Measurements from ENCODE around the gene SMG5.
A peak's percentile ranks its signal among the peaks of the same experiment; 100 is the strongest.

Gene SMG5

GRCh38 chr1:156253634-156254033 lies 29.0 kb downstream of the SMG5 start:
- H3K9me3 ChIP-seq (ENCODE audit: severe bottlenecking), result no peaks in the 10 kb centered on the region
- peaks cover 96% of the 10 kb centered on the region for H3K36me3 ChIP-seq
- TF ChIP-seq, protein P1, sequence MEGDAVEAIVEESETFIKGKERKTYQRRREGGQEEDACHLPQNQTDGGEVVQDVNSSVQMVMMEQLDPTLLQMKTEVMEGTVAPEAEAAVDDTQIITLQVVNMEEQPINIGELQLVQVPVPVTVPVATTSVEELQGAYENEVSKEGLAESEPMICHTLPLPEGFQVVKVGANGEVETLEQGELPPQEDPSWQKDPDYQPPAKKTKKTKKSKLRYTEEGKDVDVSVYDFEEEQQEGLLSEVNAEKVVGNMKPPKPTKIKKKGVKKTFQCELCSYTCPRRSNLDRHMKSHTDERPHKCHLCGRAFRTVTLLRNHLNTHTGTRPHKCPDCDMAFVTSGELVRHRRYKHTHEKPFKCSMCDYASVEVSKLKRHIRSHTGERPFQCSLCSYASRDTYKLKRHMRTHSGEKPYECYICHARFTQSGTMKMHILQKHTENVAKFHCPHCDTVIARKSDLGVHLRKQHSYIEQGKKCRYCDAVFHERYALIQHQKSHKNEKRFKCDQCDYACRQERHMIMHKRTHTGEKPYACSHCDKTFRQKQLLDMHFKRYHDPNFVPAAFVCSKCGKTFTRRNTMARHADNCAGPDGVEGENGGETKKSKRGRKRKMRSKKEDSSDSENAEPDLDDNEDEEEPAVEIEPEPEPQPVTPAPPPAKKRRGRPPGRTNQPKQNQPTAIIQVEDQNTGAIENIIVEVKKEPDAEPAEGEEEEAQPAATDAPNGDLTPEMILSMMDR (IDR thresholded peaks at IDR 0.05; ENCODE audit: low read depth, low read length), result no peak
- no peaks in the 10 kb centered on the region for H3K27me3 ChIP-seq (ENCODE audit: insufficient read depth, low read depth, severe bottlenecking)
- no peak overlapping the region for H3K4me3 ChIP-seq (ENCODE audit: low read depth, low read length)
- DNase-seq, result no peak
- H3K27ac ChIP-seq, result no peak overlapping the region

GRCh38 chr1:156251527-156251926 lies 31.1 kb downstream of the SMG5 start:
- TF ChIP-seq, protein P1 (IDR thresholded peaks at IDR 0.05; ENCODE audit: low read depth, low read length), result no peak
- H3K36me3 ChIP-seq, result peaks cover 75% of the 10 kb centered on the region
- DNase-seq, result no peak
- no peaks in the 10 kb centered on the region for H3K27me3 ChIP-seq (ENCODE audit: insufficient read depth, low read depth, severe bottlenecking)
- no peak overlapping the region for H3K27ac ChIP-seq
- no peaks in the 10 kb centered on the region for H3K9me3 ChIP-seq (ENCODE audit: severe bottlenecking)
- H3K4me3 ChIP-seq (ENCODE audit: low read depth, low read length), result no peak overlapping the region

GRCh38 chr1:156249593-156249992 lies 33.0 kb downstream of the SMG5 start:
- no peaks in the 10 kb centered on the region for H3K9me3 ChIP-seq (ENCODE audit: severe bottlenecking)
- no peak overlapping the region for H3K27ac ChIP-seq
- no peak for DNase-seq
- TF ChIP-seq, protein P1 (IDR thresholded peaks at IDR 0.05; ENCODE audit: low read depth, low read length), result no peak
- H3K36me3 ChIP-seq, result peaks cover 56% of the 10 kb centered on the region
- peaks cover 11% of the 10 kb centered on the region for H3K27me3 ChIP-seq (ENCODE audit: insufficient read depth, low read depth, severe bottlenecking)
- no peak overlapping the region for H3K4me3 ChIP-seq (ENCODE audit: low read depth, low read length)

- peaks cover 43% of the 10 kb centered on the region for H3K36me3 ChIP-seq
These were observed 34.3 kb downstream of the SMG5 start for GRCh38 chr1:156248323-156248683.

DNA sequence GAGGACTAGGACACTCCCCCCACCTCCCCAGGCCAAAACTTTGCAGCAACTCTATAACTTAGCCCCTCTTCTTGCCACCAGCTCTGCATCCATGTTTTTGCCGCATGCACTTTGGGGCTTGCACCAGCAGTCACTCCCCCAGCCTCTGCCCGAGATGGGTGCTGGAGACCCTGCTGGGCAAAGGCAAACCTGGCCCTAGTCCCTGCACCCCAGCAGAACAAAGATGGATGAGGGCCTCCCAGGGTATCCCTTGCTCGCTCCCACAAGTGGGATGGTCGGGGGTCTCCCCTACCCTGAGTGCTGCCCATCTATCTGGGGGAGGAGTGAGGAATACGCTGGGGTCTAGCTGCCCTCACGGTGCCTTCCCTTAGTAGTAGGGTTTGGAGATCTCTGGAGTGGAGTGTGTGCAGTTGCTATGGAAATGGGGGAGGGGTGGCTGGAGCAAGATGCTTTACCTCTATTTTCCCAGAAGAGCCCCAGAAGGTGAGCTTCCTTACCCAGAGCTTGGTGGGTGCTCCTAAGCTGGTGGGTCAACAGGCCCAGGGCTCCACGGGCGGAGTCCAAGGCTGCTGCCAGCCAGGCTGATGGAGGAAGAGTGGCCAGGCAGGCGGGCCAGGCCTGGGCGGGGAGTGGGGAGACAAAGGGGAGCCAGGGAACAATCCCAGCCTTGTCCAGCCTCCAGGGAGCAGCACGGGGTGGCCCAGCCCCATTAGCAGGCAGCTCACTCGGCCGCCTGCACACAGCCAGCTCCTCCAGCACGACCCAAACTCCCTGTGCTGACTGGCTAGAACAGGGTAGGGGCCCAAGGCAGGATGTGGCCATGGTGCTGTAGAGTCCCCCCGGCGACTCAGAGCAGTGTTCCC lies 34.9 kb downstream of the SMG5 start, which contains the start of gene PAQR6:
PAQR6 (minus strand) TSS at position 597 of the 863 bp plus-strand sequence. CDS start 1,325 bp downstream, outside the sequence.
- peaks cover 11% of the 10 kb centered on the region for H3K27me3 ChIP-seq (ENCODE audit: insufficient read depth, low read depth, severe bottlenecking)
- H3K36me3 ChIP-seq, result peaks cover 37% of the 10 kb centered on the region
- no peak within 1 kb of the TSS for H3K27ac ChIP-seq
- TF ChIP-seq, protein P1 (IDR thresholded peaks at IDR 0.05; ENCODE audit: low read depth, low read length), result peak; percentile 16; the same call in 1 of the 2 replicates
- no peaks in the 10 kb centered on the region for H3K9me3 ChIP-seq (ENCODE audit: severe bottlenecking)
- peak; percentile 56 for DNase-seq
- H3K4me3 ChIP-seq (ENCODE audit: low read depth, low read length), result no peak within 1 kb of the TSS

More at GRCh38 chr1:156248323-156248683, 34.3 kb downstream of the SMG5 start:
- DNase-seq, result no peak
- TF ChIP-seq, protein P1 (IDR thresholded peaks at IDR 0.05; ENCODE audit: low read depth, low read length), result no peak
- H3K27ac ChIP-seq, result no peak overlapping the region
- H3K27me3 ChIP-seq (ENCODE audit: insufficient read depth, low read depth, severe bottlenecking), result peaks cover 11% of the 10 kb centered on the region
- no peak overlapping the region for H3K4me3 ChIP-seq (ENCODE audit: low read depth, low read length)
- H3K9me3 ChIP-seq (ENCODE audit: severe bottlenecking), result no peaks in the 10 kb centered on the region
